ENCODE data around the gene ZNF850. TPM values are rescaled to one million over a fixed set of nuclear protein-coding genes. Genes with fewer than 3 reads are reported as not detected.
A peak's percentile ranks its signal among the peaks of the same experiment; 100 is the strongest.

ZNF850 gene
- polyA plus RNA-seq, 1 of the 3 experiments (the other 2 are of a cell fraction) = 1.6 TPM

DNA sequence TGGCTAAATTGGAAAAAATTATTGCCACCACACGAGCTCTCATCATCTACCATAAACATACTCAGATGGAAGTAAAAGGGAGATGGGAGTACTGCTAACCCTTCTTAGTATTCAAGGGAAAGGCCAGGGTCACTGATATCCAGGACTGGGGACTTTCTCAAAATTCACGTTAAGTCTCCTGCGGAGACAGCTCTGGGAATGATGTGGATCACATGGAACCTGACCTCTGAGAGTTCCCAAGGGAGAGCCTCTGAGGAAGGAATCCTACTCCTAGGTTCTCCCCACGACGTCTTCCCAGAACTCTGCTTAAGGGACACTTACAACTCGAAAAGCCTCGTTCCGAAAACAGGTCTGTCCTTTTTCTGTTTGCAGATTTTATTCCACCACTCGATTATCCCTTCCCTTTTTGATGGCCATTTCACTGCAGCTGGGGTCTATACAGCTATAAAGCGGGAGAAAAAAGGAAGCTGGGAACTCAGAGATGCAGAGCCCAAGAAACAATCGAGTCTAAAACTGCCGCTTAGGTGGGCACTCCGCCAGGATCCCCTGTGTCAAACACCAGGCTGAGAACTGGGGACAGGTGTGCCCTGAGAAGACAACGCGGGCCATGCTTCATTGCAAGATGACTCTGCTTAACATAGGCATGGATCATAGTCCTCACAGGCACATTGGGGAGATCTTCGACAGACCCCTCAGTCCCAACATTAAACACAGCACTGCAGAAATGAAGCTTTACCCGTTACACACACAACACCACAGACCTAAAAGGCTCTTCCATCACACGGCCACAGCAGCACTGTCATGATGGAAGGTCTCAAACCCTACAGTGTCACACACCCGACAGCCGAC, 86.0 kb downstream of the ZNF850 start:
- H3K9ac ChIP-seq = peak overlapping the region; percentile 78
- H2AFZ ChIP-seq (ENCODE audit: low read depth) = peak overlapping the region; percentile 86
- H3K79me2 ChIP-seq (ENCODE audit: insufficient read depth) = peaks cover 52% of the 10 kb centered on the region
- peaks cover 0 to 6% of the 10 kb centered on the region in 2 experiments; a peak in 1 of 4 replicates for H3K4me1 ChIP-seq (ENCODE audit: control insufficient read depth in 1 of 2, insufficient read depth in 2 of 2, low read depth in 1 of 2, low read length in 1 of 2)
- POLR2A ChIA-PET = interaction anchor here (1.5 kb wide), 1 partner anchor 20 kb away, joined by 5 read pairs; the partner anchor contains the start of gene ZNF461
- peak overlapping the region in 1 of 2 experiments; percentile 20; a peak in 2 of 4 replicates for H3K27ac ChIP-seq (ENCODE audit: low read depth in 2 of 2, low read length in 1 of 2)
- no peaks in the 10 kb centered on the region for H3K27me3 ChIP-seq (ENCODE audit: insufficient read depth)
- DNase-seq = no peak
- no peaks in the 10 kb centered on the region for H3F3A ChIP-seq (replicated peaks; ENCODE audit: insufficient read depth)
- H3K9me2 ChIP-seq = no peaks in the 10 kb centered on the region; the same call in 1 of the 2 replicates
- TF ChIP-seq RCOR1 (IDR thresholded peaks at IDR 0.05; ENCODE audit: low read length) (no peak), SIN3A (IDR thresholded peaks at IDR 0.05; ENCODE audit: borderline replicate concordance, low read depth, low read length) (no peak), MAX (IDR thresholded peaks at IDR 0.05; ENCODE audit: low read depth) (no peak), RXRA (IDR thresholded peaks at IDR 0.05; ENCODE audit: borderline replicate concordance, low read depth) (no peak), MEF2A (IDR thresholded peaks at IDR 0.05; ENCODE audit: borderline replicate concordance, low read depth) (no peak), FOXJ3 (CRISPR knock-in tag; IDR thresholded peaks at IDR 0.05) (no peak), USF2 (IDR thresholded peaks at IDR 0.05; ENCODE audit: borderline replicate concordance, low read depth, low read length) (no peak), RAD21 (IDR thresholded peaks at IDR 0.05; ENCODE audit: low read length) (no peak), TEAD4 (IDR thresholded peaks at IDR 0.05; ENCODE audit: borderline replicate concordance, insufficient read depth) (no peak), EZH2phosphoT487 (IDR thresholded peaks at IDR 0.05; ENCODE audit: borderline replicate concordance, low read depth) (no peak), MXI1 (IDR thresholded peaks at IDR 0.05; ENCODE audit: low read depth, low read length) (no peak), EP300 (IDR thresholded peaks at IDR 0.05; ENCODE audit: borderline replicate concordance in 1 of 2, low read depth in 1 of 2, low read length in 1 of 2) (no peak), REST (IDR thresholded peaks at IDR 0.05; ENCODE audit: low read depth, low read length) (no peak), GABPA (IDR thresholded peaks at IDR 0.05; ENCODE audit: low read depth) (no peak), POLR2AphosphoS5 (IDR thresholded peaks at IDR 0.05; ENCODE audit: low read depth, low read length) (no peak), NRF1 (IDR thresholded peaks at IDR 0.05; ENCODE audit: low read depth, low read length) (no peak), TAF1 (IDR thresholded peaks at IDR 0.05; ENCODE audit: borderline replicate concordance, low read depth, low read length) (no peak), YY1 (IDR thresholded peaks at IDR 0.05; ENCODE audit: low read depth) (no peak)
- TF ChIP-seq, protein P1, sequence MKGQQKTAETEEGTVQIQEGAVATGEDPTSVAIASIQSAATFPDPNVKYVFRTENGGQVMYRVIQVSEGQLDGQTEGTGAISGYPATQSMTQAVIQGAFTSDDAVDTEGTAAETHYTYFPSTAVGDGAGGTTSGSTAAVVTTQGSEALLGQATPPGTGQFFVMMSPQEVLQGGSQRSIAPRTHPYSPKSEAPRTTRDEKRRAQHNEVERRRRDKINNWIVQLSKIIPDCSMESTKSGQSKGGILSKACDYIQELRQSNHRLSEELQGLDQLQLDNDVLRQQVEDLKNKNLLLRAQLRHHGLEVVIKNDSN (IDR thresholded peaks at IDR 0.05; ENCODE audit: borderline replicate concordance, low read depth) = no peak
- TF ChIP-seq, protein P2, sequence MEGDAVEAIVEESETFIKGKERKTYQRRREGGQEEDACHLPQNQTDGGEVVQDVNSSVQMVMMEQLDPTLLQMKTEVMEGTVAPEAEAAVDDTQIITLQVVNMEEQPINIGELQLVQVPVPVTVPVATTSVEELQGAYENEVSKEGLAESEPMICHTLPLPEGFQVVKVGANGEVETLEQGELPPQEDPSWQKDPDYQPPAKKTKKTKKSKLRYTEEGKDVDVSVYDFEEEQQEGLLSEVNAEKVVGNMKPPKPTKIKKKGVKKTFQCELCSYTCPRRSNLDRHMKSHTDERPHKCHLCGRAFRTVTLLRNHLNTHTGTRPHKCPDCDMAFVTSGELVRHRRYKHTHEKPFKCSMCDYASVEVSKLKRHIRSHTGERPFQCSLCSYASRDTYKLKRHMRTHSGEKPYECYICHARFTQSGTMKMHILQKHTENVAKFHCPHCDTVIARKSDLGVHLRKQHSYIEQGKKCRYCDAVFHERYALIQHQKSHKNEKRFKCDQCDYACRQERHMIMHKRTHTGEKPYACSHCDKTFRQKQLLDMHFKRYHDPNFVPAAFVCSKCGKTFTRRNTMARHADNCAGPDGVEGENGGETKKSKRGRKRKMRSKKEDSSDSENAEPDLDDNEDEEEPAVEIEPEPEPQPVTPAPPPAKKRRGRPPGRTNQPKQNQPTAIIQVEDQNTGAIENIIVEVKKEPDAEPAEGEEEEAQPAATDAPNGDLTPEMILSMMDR (IDR thresholded peaks at IDR 0.05) = no peak
- H3K9me3 ChIP-seq = no peaks in the 10 kb centered on the region; the same call in 1 of the 2 replicates
- CTCF ChIA-PET = no interaction called here
- H4K20me1 ChIP-seq (ENCODE audit: insufficient read depth) = no peaks in the 10 kb centered on the region
- peaks cover 21 to 28% of the 10 kb centered on the region in 2 experiments for H3K36me3 ChIP-seq (replicated peaks in 1 of 2; ENCODE audit: control insufficient read depth in 1 of 2, insufficient read depth in 2 of 2, low read length in 1 of 2)
- H3K4me2 ChIP-seq = peak overlapping the region; percentile 75
- H3K4me3 ChIP-seq (ENCODE audit: low read depth in 2 of 2, low read length in 1 of 2) = peak overlapping the region; percentile 81 to 90
- WGBS (ENCODE audit: low lambda C conversion rate) = 14% methylated on average over 20 of the region's 20 CpGs

Measured in SK-N-SH (cell line).